H1 (cell line): ENCODE data around the gene OR11A1. TPM values are rescaled to one million over a fixed set of nuclear protein-coding genes. Genes with fewer than 3 reads are reported as not detected.

ENCODE experiments used
- ATF3 ChIP-seq: IDR thresholded peaks from 2 replicates; pipeline ENCODE4 v1.6.1; 2011; ENCODE audit warnings: low read depth, mild to moderate bottlenecking, low read length; ENCODE audit not compliant: insufficient read depth
- CBX5 ChIP-seq: fragments of 300-800, 300-1000 bp; sonication (generic); IDR thresholded peaks from 2 replicates; pipeline ENCODE4 v1.7.1; 2016; ENCODE audit warnings: antibody characterized with exemption, low read length, low read depth
- JUND ChIP-seq: IDR thresholded peaks from 2 replicates; pipeline ENCODE4 v1.6.1; 2011; ENCODE audit warnings: mild to moderate bottlenecking, improper control_type of control experiment, low read length
- MAX ChIP-seq: IDR thresholded peaks from 2 replicates; pipeline ENCODE4 v1.6.1; 2012; ENCODE audit warnings: inconsistent platforms
- PHF8 ChIP-seq: fragments of 200-600 bp; sonication (generic); conservative IDR thresholded peaks from 2 replicates; pipeline ENCODE4 v1.7.1; 2012; ENCODE audit warnings: low read depth, mild to moderate bottlenecking, inconsistent platforms, low read length, moderate library complexity
- SIX5 ChIP-seq: IDR thresholded peaks from 2 replicates; pipeline ENCODE4 v1.6.1; 2011; ENCODE audit warnings: mild to moderate bottlenecking, low read depth, low read length
- TEAD4 ChIP-seq: IDR thresholded peaks from 2 replicates; pipeline ENCODE4 v1.6.1; 2012; ENCODE audit warnings: low read depth, low read length, inconsistent platforms, mixed read lengths
- YY1 ChIP-seq: IDR thresholded peaks from 2 replicates; pipeline ENCODE4 v1.6.1; 2011; ENCODE audit warnings: low read depth, mild to moderate bottlenecking, low read length
- polyA plus RNA-seq, 7 experiments: library from polyadenylated mRNA; depleted of rRNA in 3 of 7; stranded (reverse) in 5 of 7; unstranded in 2 of 7; fragments of >200 nt in 5 of 7; fragments of 200-250 nt in 2 of 7; gene quantifications; 1 replicate in 5 of 7; 2 replicates in 1 of 7; 4 replicates in 1 of 7; pipeline versions ENCODE4 v1.2.1 to v1.2.3, GENCODE V29; 2011 to 2013; ENCODE audit warnings: missing spikeins in 2 of 7, mixed read lengths in 2 of 7
- total RNA-seq: library from RNA; stranded (reverse); fragmentation: NEBNext Ultra II Directional; extraction: Animal tissue kit (Norgen Biotek cat#: 25700); gene quantifications from 2 replicates; pipeline ENCODE4 v1.2.1, GENCODE V29; 2021

OR11A1 gene
- total and polyA plus RNA-seq, 2 of the 8 experiments (the other 6 are each of a cell fraction or from before 2014, with no cell fraction given), result not detected

GRCh38 chr6:29501106-29501505 lies 44.2 kb upstream of the OR11A1 start (continued):
- TF ChIP-seq MAX, result no peak
- TF ChIP-seq PHF8, result no peak
- no peak for TF ChIP-seq YY1
- TF ChIP-seq ATF3, result no peak
- no peak for TF ChIP-seq TEAD4
- TF ChIP-seq JUND, result no peak
- no peak for TF ChIP-seq CBX5
- TF ChIP-seq SIX5, result no peak
